ENCODE data around the gene TRIP12. TPM values are rescaled to one million over a fixed set of nuclear protein-coding genes. Genes with fewer than 3 reads are reported as not detected.

TRIP12 gene
- total RNA-seq, 1 experiment from 2014 or later: 166 TPM

DNA sequence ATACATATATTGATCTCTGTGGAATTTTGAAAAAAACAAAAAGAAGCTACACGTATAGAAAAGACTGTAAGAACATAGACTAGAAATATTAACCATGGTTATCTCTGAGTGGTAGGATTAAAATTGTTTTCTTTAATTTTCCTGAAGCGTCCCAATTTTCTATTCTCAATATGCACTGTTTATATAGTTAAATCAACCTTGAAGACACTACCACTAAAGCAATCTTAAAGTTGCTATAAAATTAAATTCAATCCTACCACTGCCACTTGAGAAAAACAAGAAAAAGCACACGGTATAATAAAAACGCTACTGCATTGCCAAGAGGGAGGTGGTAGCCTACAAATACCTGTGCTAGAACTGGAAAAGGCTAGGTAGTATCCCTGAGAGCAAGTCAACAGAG lies 47.2 kb downstream of the TRIP12 start:
- H3K23ac ChIP-seq (ENCODE audit: insufficient read length, low read depth, low read length): no peak overlapping the region
- DNase-seq: no peak
- H3T11ph ChIP-seq (ENCODE audit: low read length): no peak overlapping the region
- H3K14ac ChIP-seq (ENCODE audit: insufficient read depth, low read length): no peak overlapping the region
- TF ChIP-seq, protein P1, sequence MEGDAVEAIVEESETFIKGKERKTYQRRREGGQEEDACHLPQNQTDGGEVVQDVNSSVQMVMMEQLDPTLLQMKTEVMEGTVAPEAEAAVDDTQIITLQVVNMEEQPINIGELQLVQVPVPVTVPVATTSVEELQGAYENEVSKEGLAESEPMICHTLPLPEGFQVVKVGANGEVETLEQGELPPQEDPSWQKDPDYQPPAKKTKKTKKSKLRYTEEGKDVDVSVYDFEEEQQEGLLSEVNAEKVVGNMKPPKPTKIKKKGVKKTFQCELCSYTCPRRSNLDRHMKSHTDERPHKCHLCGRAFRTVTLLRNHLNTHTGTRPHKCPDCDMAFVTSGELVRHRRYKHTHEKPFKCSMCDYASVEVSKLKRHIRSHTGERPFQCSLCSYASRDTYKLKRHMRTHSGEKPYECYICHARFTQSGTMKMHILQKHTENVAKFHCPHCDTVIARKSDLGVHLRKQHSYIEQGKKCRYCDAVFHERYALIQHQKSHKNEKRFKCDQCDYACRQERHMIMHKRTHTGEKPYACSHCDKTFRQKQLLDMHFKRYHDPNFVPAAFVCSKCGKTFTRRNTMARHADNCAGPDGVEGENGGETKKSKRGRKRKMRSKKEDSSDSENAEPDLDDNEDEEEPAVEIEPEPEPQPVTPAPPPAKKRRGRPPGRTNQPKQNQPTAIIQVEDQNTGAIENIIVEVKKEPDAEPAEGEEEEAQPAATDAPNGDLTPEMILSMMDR (conservative IDR thresholded peaks at IDR 0.05): no peak
- H2BK20ac ChIP-seq (ENCODE audit: low read depth, low read length, poor library complexity, severe bottlenecking): no peak overlapping the region
- no peak overlapping the region for H2BK120ac ChIP-seq (ENCODE audit: low read depth, low read length, poor library complexity, severe bottlenecking)
- H2BK15ac ChIP-seq (ENCODE audit: low read depth, low read length): no peak overlapping the region
- no peak overlapping the region for H2AK5ac ChIP-seq (ENCODE audit: insufficient read length, low read length)
- no peak overlapping the region for H3K56ac ChIP-seq (ENCODE audit: insufficient read length, low read depth, low read length)
- no peak overlapping the region for H4K5ac ChIP-seq (ENCODE audit: insufficient read length, low read depth, low read length)
- H3K27ac ChIP-seq (ENCODE audit: insufficient read length, low read depth, low read length): no peak overlapping the region
- H4K8ac ChIP-seq (replicated peaks; ENCODE audit: insufficient read length, low read depth, low read length): no peak overlapping the region
- peaks cover 3 to 7% of the 10 kb centered on the region in 2 experiments; a peak in 2 of 4 replicates for H3K4me1 Mint-ChIP-seq
- peak overlapping the region in 2 of 3 experiments; percentile 62 to 66; a peak in 6 of 7 replicates for H3K27ac Mint-ChIP-seq
- WGBS (ENCODE audit: extremely low coverage, insufficient read length, low lambda C conversion rate): no CpG with 5 or more reads among the region's 4 CpGs
- no peaks in the 10 kb centered on the region for H3K9me3 Mint-ChIP-seq
- no peaks in the 10 kb centered on the region for H4K20me1 ChIP-seq (ENCODE audit: control insufficient read depth, insufficient read depth, insufficient read length)
- H3K4ac ChIP-seq (ENCODE audit: low read depth, low read length): no peak overlapping the region
- H2BK5ac ChIP-seq (ENCODE audit: insufficient read length, low read length): no peak overlapping the region
- H3K9ac ChIP-seq (ENCODE audit: extremely low read depth, insufficient read length, low read length): no peak overlapping the region
- H3K4me1 ChIP-seq (ENCODE audit: insufficient read depth, low read length): no peaks in the 10 kb centered on the region
- no peaks in the 10 kb centered on the region for H3K9me3 ChIP-seq (ENCODE audit: control insufficient read depth, low read depth, low read length)
- H2BK12ac ChIP-seq (ENCODE audit: insufficient read length, low read depth, low read length): no peak overlapping the region
- no peaks in the 10 kb centered on the region; the same call in 1 of the 2 replicates for H3K79me2 ChIP-seq (ENCODE audit: insufficient read depth, low read length)
- H3K23me2 ChIP-seq (ENCODE audit: insufficient read length, low read depth, low read length, poor library complexity, severe bottlenecking): no peaks in the 10 kb centered on the region
- no peak overlapping the region for H3K4me2 ChIP-seq (ENCODE audit: insufficient read depth, insufficient read length, low read length)
- H3K36me3 Mint-ChIP-seq (ENCODE audit: insufficient read depth in 1 of 3, low read depth in 3 of 3): peaks cover 12 to 34% (median 19%) of the 10 kb centered on the region in 3 experiments
- no peak overlapping the region for H3K4me3 Mint-ChIP-seq
- peaks cover 2% of the 10 kb centered on the region for H3K79me1 ChIP-seq (ENCODE audit: insufficient read depth, low read depth, low read length, poor library complexity, severe bottlenecking)
- H3K27me3 ChIP-seq (ENCODE audit: insufficient read depth, low read length): no peaks in the 10 kb centered on the region
- H3K18ac ChIP-seq (ENCODE audit: insufficient read length, low read depth, low read length): no peak overlapping the region
- H3K27me3 Mint-ChIP-seq (ENCODE audit: low read depth): no peaks in the 10 kb centered on the region
- no peak overlapping the region for H4K91ac ChIP-seq (ENCODE audit: insufficient read length, low read depth, low read length)
- H2AFZ ChIP-seq (ENCODE audit: low read length): no peak overlapping the region

All from H9 (cell line).